Measurements from ENCODE around the gene IGF1R.
"Not testable (repeated sequence)": the region's sequence is repeated elsewhere in the genome, so short reads cannot be mapped to it uniquely, and the experiment has no call there.

Gene IGF1R

DNA sequence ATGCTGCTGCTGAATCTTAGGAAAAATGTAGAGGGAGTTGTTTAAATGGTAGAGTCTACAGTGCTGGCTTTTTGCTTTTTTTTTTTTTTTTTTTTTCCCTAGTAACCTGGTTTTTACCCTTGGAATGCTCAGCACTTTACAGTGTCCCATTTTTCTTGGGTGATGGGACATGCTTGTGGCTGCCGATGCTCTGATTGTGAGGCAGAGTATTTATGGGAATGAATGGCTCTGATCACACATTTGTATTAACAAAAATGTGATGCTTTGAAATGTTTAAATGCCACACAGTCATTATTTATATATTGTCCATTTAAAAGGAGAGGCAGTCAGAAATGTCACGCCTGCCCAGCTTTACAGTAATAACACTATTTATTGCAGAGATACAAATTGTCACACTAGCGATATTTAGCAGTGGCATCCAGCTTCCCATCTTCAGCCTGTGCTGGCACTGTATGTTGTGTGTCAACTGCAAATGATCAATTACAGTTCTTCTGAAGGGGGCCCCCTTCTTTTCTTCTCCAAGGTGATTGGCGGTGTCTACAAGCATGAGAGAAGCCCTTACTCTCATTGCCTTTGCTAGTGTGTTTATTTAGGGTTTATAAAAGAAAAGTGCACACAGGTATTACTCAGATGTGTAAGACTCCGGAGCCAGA, 30.9 kb upstream of the IGF1R start:
- peaks cover 12% of the 10 kb centered on the region for H3K27me3 ChIP-seq (ENCODE audit: insufficient read depth, poor library complexity, severe bottlenecking)
- no peak overlapping the region for H3K27ac ChIP-seq (replicated peaks)
- no peak overlapping the region for H3K4me3 ChIP-seq (replicated peaks; ENCODE audit: insufficient read depth, low read length)
- no peak for DNase-seq (ENCODE audit: low read depth in 1 of 2, low spot score in 1 of 2)
- TF ChIP-seq SPI1 (IDR thresholded peaks at IDR 0.05; ENCODE audit: borderline replicate concordance, low read depth): no peak
- TF ChIP-seq, protein P1, sequence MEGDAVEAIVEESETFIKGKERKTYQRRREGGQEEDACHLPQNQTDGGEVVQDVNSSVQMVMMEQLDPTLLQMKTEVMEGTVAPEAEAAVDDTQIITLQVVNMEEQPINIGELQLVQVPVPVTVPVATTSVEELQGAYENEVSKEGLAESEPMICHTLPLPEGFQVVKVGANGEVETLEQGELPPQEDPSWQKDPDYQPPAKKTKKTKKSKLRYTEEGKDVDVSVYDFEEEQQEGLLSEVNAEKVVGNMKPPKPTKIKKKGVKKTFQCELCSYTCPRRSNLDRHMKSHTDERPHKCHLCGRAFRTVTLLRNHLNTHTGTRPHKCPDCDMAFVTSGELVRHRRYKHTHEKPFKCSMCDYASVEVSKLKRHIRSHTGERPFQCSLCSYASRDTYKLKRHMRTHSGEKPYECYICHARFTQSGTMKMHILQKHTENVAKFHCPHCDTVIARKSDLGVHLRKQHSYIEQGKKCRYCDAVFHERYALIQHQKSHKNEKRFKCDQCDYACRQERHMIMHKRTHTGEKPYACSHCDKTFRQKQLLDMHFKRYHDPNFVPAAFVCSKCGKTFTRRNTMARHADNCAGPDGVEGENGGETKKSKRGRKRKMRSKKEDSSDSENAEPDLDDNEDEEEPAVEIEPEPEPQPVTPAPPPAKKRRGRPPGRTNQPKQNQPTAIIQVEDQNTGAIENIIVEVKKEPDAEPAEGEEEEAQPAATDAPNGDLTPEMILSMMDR (IDR thresholded peaks at IDR 0.05; ENCODE audit: insufficient read depth, low read length): no peak
- no peak for TF ChIP-seq GABPA (IDR thresholded peaks at IDR 0.05; ENCODE audit: low read depth)
- TF ChIP-seq, protein P2, sequence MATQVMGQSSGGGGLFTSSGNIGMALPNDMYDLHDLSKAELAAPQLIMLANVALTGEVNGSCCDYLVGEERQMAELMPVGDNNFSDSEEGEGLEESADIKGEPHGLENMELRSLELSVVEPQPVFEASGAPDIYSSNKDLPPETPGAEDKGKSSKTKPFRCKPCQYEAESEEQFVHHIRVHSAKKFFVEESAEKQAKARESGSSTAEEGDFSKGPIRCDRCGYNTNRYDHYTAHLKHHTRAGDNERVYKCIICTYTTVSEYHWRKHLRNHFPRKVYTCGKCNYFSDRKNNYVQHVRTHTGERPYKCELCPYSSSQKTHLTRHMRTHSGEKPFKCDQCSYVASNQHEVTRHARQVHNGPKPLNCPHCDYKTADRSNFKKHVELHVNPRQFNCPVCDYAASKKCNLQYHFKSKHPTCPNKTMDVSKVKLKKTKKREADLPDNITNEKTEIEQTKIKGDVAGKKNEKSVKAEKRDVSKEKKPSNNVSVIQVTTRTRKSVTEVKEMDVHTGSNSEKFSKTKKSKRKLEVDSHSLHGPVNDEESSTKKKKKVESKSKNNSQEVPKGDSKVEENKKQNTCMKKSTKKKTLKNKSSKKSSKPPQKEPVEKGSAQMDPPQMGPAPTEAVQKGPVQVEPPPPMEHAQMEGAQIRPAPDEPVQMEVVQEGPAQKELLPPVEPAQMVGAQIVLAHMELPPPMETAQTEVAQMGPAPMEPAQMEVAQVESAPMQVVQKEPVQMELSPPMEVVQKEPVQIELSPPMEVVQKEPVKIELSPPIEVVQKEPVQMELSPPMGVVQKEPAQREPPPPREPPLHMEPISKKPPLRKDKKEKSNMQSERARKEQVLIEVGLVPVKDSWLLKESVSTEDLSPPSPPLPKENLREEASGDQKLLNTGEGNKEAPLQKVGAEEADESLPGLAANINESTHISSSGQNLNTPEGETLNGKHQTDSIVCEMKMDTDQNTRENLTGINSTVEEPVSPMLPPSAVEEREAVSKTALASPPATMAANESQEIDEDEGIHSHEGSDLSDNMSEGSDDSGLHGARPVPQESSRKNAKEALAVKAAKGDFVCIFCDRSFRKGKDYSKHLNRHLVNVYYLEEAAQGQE (IDR thresholded peaks at IDR 0.05; ENCODE audit: insufficient replicate concordance, low read depth): no peak
- no peak for TF ChIP-seq POLR2AphosphoS5 (IDR thresholded peaks at IDR 0.05; ENCODE audit: low read depth)

DNA sequence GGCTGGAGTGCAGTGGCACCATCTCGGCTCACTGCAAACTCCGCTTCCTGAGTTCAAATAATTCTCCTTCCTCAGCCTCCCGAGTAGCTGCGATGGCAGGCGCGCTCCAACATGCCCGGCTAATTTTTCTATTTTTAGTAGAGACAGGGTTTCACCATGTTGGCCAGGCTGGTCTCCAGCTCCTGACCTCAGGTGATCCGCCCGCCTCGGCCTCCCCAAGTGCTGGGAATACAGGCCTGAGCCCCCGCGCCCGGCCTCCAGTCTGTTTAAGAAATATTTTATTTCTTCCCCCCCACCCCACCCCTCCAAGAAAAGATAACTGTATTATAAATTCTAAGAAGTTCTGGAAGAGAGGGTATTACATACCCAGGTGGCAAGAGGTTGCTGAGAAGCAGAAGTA, 29.8 kb upstream of the IGF1R start:
- not testable (repeated sequence) for H3K4me3 ChIP-seq (replicated peaks; ENCODE audit: insufficient read depth, low read length); DNase-seq (ENCODE audit: low read depth in 1 of 2, low spot score in 1 of 2); H3K27ac ChIP-seq (replicated peaks)
- H3K27me3 ChIP-seq (ENCODE audit: insufficient read depth, poor library complexity, severe bottlenecking): peaks cover 12% of the 10 kb centered on the region

DNA sequence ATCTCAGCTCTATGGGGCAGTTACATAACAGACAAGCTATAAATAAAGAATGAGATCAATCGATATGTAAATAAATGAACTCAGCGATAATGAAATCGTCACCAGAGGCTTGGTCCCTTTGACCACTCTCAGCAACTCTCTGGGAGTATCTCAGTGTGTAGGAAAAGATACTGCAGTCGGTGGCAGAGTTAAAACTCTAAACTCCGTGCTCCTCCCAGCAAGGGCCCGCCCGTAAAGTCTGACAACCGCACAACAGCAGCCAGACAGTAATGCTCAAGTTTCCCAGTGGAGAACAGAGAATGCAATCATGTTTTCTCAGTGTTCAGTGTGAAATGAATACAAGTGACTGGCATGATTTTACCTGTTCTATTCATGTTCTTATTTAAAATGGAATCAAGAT, 28.3 kb upstream of the IGF1R start:
- DNase-seq (ENCODE audit: low read depth in 1 of 2, low spot score in 1 of 2): no peak
- TF ChIP-seq, protein P2 (IDR thresholded peaks at IDR 0.05; ENCODE audit: insufficient replicate concordance, low read depth): no peak
- no peak for TF ChIP-seq SPI1 (IDR thresholded peaks at IDR 0.05; ENCODE audit: borderline replicate concordance, low read depth)
- TF ChIP-seq GABPA (IDR thresholded peaks at IDR 0.05; ENCODE audit: low read depth): no peak
- TF ChIP-seq POLR2AphosphoS5 (IDR thresholded peaks at IDR 0.05; ENCODE audit: low read depth): no peak
- TF ChIP-seq, protein P1 (IDR thresholded peaks at IDR 0.05; ENCODE audit: insufficient read depth, low read length): no peak
- Histone ChIP-seq H3K27ac (replicated peaks) (no peak overlapping the region), H3K27me3 (ENCODE audit: insufficient read depth, poor library complexity, severe bottlenecking) (peaks cover 12% of the 10 kb centered on the region), H3K4me3 (replicated peaks; ENCODE audit: insufficient read depth, low read length) (no peak overlapping the region)

- peaks cover 12% of the 10 kb centered on the region for H3K27me3 ChIP-seq (ENCODE audit: insufficient read depth, poor library complexity, severe bottlenecking)
- no peak overlapping the region for H3K27ac ChIP-seq (replicated peaks)
- H3K4me3 ChIP-seq (replicated peaks; ENCODE audit: insufficient read depth, low read length): no peak overlapping the region
- DNase-seq (ENCODE audit: low read depth in 1 of 2, low spot score in 1 of 2): no peak
- TF ChIP-seq, protein P1 (IDR thresholded peaks at IDR 0.05; ENCODE audit: insufficient read depth, low read length): no peak
- TF ChIP-seq POLR2AphosphoS5 (IDR thresholded peaks at IDR 0.05; ENCODE audit: low read depth) (no peak), GABPA (IDR thresholded peaks at IDR 0.05; ENCODE audit: low read depth) (no peak), SPI1 (IDR thresholded peaks at IDR 0.05; ENCODE audit: borderline replicate concordance, low read depth) (no peak)
- TF ChIP-seq, protein P2 (IDR thresholded peaks at IDR 0.05; ENCODE audit: insufficient replicate concordance, low read depth): no peak
These were observed 27.3 kb upstream of the IGF1R start for GRCh38 chr15:98621021-98621420.
